HepG2 (cell line): Measurements from ENCODE around the gene SEC24D. TPM values are rescaled to one million over a fixed set of nuclear protein-coding genes. Genes with fewer than 3 reads are reported as not detected.

Experiments
- ATAC-seq: fragments of 200-7000 bp; cut with Tn5 transposase; 3 replicates; pipeline ENCODE4 v1.9.1; 2020; ENCODE audit warnings: mild to moderate bottlenecking, moderate library complexity
- BruUV-seq: library from RNA; stranded (reverse); fragments of 400-500 nt; replicated peaks from 2 replicates; lab custom pipeline; 2021; lab: Mats Ljungman, UMichigan
- CTCF ChIA-PET: fragments of 300-600 bp; formaldehyde crosslinking; extraction: SDS; loops from one replicate; lab custom pipeline; 2021; ENCODE audit warnings: low total read pairs, inconsistent platforms, low intra/inter-chr PET ratio; lab: Yijun Ruan, JAX
- POLR2A ChIA-PET: fragments of 350-600 bp; sonication (Branson Sonifier 250); formaldehyde crosslinking; loops from one replicate; lab custom pipeline; 2020; ENCODE audit warnings: antibody characterized with exemption, inconsistent platforms; lab: Yijun Ruan, JAX
- DNase-seq: peaks from one replicate; pipeline ENCODE4 v3.0.0-alpha.2; 2015; ENCODE audit warnings: low spot score
- FAIRE-seq: peaks from 3 replicates; lab custom pipeline; 2011; peaks lifted over from hg19 to GRCh38; lab: Jason Lieb, UNC
- H2AFZ ChIP-seq: one replicate; pipeline ENCODE4 v1.6.1; 2011; ENCODE audit warnings: low read length, inconsistent platforms
- H3K27ac ChIP-seq: fragments of 300-600 bp; 3 replicates; pipeline ENCODE4 v1.8.0; 2011; ENCODE audit warnings: mixed run types, mild to moderate bottlenecking, mixed read lengths, low read length, inconsistent platforms; ENCODE audit not compliant: insufficient read depth; ENCODE audit errors: extremely low read length
- H3K27me3 ChIP-seq, 2 experiments: fragments of 200-600 bp in 1 of 2; 2 replicates in 1 of 2; 3 replicates in 1 of 2; pipeline versions ENCODE4 v1.6.0 to v1.8.0; 2011; ENCODE audit warnings: low read length in 2 of 2, mild to moderate bottlenecking in 2 of 2, moderate library complexity in 2 of 2, inconsistent platforms in 1 of 2; ENCODE audit not compliant: insufficient read depth in 2 of 2, control insufficient read depth in 1 of 2
- H3K36me3 ChIP-seq, 2 experiments: fragments of 200-600 bp in 1 of 2; replicated peaks in 1 of 2; 2 replicates in 1 of 2; 3 replicates in 1 of 2; pipeline versions ENCODE4 v1.5.1 to v1.8.0; 2011; ENCODE audit warnings: low read length in 2 of 2, inconsistent platforms in 1 of 2; ENCODE audit not compliant: insufficient read depth in 2 of 2, control insufficient read depth in 1 of 2
- H3K4me1 ChIP-seq: 2 replicates; pipeline ENCODE4 v1.5.1; 2012; ENCODE audit warnings: low read length, inconsistent platforms; ENCODE audit not compliant: insufficient read depth
- H3K4me2 ChIP-seq: 2 replicates; pipeline ENCODE4 v1.6.0; 2011; ENCODE audit warnings: low read depth, low read length, inconsistent platforms
- H3K4me3 ChIP-seq, 3 experiments: fragments of 200-600 bp in 1 of 3; sonication (generic), shearing (Covaris generic) in 1 of 3; replicated peaks in 1 of 3; 2 replicates each; pipeline ENCODE4 v1.5.1; 2011 to 2016; ENCODE audit warnings: low read length in 3 of 3, inconsistent platforms in 2 of 3, low read depth in 2 of 3, mild to moderate bottlenecking in 2 of 3, control low read depth in 1 of 3, mixed read lengths in 1 of 3; ENCODE audit not compliant: insufficient read depth in 1 of 3
- H3K79me2 ChIP-seq: one replicate; pipeline ENCODE4 v1.6.1; 2011; ENCODE audit warnings: low read length, inconsistent platforms; ENCODE audit not compliant: insufficient read depth
- H3K9ac ChIP-seq: 2 replicates; pipeline ENCODE4 v1.6.0; 2011; ENCODE audit warnings: mild to moderate bottlenecking, low read depth, low read length, inconsistent platforms; ENCODE audit not compliant: insufficient read depth
- H3K9me3 ChIP-seq: 2 replicates; pipeline ENCODE4 v1.5.1; 2012; ENCODE audit warnings: mild to moderate bottlenecking, low read length
- H4K20me1 ChIP-seq: 2 replicates; pipeline ENCODE4 v1.6.0; 2011; ENCODE audit warnings: inconsistent platforms, mild to moderate bottlenecking, low read length, moderate library complexity; ENCODE audit not compliant: insufficient read depth
- HNF4A ChIP-seq: sonication (generic); formaldehyde crosslinking; IDR thresholded peaks from 2 replicates; pipeline ENCODE4 v1.4.0; 2020; ENCODE audit warnings: missing genetic modification reagents
- HNRNPK ChIP-seq: fragments of 200-400 bp; formaldehyde crosslinking; IDR thresholded peaks from 2 replicates; pipeline ENCODE4 v1.6.1; 2018; ENCODE audit warnings: low read length, low read depth, moderate library complexity, mild to moderate bottlenecking; ENCODE audit not compliant: poor library complexity, severe bottlenecking
- MAFF ChIP-seq: IDR thresholded peaks from 2 replicates; pipeline ENCODE4 v1.6.1; 2011; ENCODE audit warnings: low read depth, low read length, improper control_type of control experiment
- MAFK ChIP-seq, 2 experiments: IDR thresholded peaks in 1 of 2; conservative IDR thresholded peaks in 1 of 2; 2 replicates each; pipeline ENCODE4 v1.6.1; 2011; ENCODE audit warnings: improper control_type of control experiment in 2 of 2, low read length in 2 of 2
- NFE2 ChIP-seq: sonication (generic); formaldehyde crosslinking; IDR thresholded peaks from 2 replicates; pipeline ENCODE4 v1.4.0; 2020; ENCODE audit warnings: missing genetic modification reagents
- PCBP2 ChIP-seq: fragments of 200-400 bp; formaldehyde crosslinking; optimal IDR thresholded peaks from 2 replicates; pipeline ENCODE3; 2018; ENCODE audit warnings: low read length, low read depth; ENCODE audit not compliant: poor library complexity, severe bottlenecking
- SRSF1 ChIP-seq: fragments of 200-400 bp; formaldehyde crosslinking; optimal IDR thresholded peaks from 2 replicates; pipeline ENCODE3; 2017; ENCODE audit warnings: mild to moderate bottlenecking, low read depth, low read length, moderate library complexity
- WGBS: methylation state at CpG from one replicate; pipeline ENCODE4 v1.1.6; 2017; ENCODE audit warnings: low lambda C conversion rate; 5-methylcytosine and 5-hydroxymethylcytosine counted together
- in situ Hi-C: cut with HindIII; loops from 2 replicates; pipeline ENCODE4 v1.10.0; 2017; ENCODE audit warnings: low pct_unique_long_range_greater_than_20kb; ENCODE audit not compliant: extremely low pct_ligation_motif_present
- intact Hi-C: fragments of 100-400 bp; cut with micrococcal nuclease; formaldehyde crosslinking; loops from one replicate; pipeline ENCODE4 v1.10.0; 2022; ENCODE audit not compliant: unreplicated experiment
- polyA plus RNA-seq, 8 experiments: library from polyadenylated mRNA; depleted of rRNA in 3 of 8; stranded (reverse) in 7 of 8; unstranded in 1 of 8; fragments of >200 nt; fragmentation: Illumina TruSeq in 4 of 8; extraction: Trizol in 4 of 8; gene quantifications; 2 replicates each; pipeline versions ENCODE4 v1.2.1 to v1.2.3, GENCODE V29; 2011 to 2016; ENCODE audit warnings: low read depth in 4 of 8, missing spikeins in 1 of 8, mixed read lengths in 1 of 8; ENCODE audit not compliant: insufficient read depth in 1 of 8
- total RNA-seq, 5 experiments: library from RNA; depleted of rRNA; stranded (reverse); fragments of >200 nt; fragmentation: Illumina TruSeq; extraction: Trizol; gene quantifications; 2 replicates each; pipeline ENCODE4 v1.2.3, GENCODE V29; 2016; ENCODE audit warnings: low read depth in 1 of 5
- TF ChIP-seq, protein P1 (sequence below): sonication (generic); formaldehyde crosslinking; IDR thresholded peaks from 2 replicates; pipeline ENCODE4 v1.5.1; 2020; ENCODE audit warnings: missing genetic modification reagents, mild to moderate bottlenecking, borderline replicate concordance
- TF ChIP-seq, protein P2 (sequence below): sonication (generic); formaldehyde crosslinking; IDR thresholded peaks from 2 replicates; pipeline ENCODE4 v1.5.0; 2020; ENCODE audit warnings: missing genetic modification reagents

SEC24D gene
- total and polyA plus RNA-seq, 2 of the 13 experiments (the other 11 are each of a cell fraction or from before 2014, with no cell fraction given), result 30.0 to 51.1 TPM

DNA sequence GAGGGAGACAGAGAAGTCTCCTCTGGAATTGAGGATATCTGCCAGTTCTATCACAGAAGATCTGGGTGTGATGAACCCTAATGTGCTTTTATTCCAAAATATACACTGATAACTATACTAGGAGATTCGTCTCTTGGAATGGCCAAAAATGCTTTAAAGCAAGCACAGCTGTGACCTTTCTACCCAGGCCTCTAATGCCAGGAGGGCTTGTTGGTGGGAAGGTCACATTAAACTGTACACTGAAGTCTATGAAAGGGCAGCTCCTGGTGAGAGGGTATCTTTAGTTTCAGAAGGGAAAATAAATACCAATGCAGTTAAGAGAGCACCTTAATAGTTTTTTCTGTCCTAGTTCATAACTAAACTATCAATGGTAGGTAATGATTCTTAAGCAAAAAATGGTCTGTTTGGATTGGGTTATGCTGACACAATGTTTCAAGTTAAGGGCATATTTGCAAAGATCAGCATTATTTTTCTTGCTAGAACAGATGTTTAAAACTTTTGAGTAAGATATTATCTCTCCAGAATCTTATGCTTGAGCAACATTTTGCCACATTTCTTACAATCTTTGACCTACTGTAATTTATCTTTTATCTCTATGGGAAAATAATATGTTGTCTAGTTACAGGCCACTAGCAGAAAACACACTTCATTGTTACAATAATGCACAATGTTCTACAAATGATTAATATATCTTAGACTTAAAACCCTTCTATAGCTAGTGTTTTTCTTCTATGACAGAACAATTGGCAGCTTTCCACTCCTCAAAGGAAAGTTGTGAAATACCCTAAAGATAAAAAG is 59.6 kb downstream of the SEC24D start:
- intact Hi-C loops, result no loop called here
- in situ Hi-C loops, result no loop called here
- ChIA-PET CTCF (no interaction called here), POLR2A (no interaction called here)
- Histone ChIP-seq H3K27me3 (no peaks in the 10 kb centered on the region), H2AFZ (no peak overlapping the region), H3K9ac (no peak overlapping the region), H3K9me3 (no peaks in the 10 kb centered on the region), H3K4me3 (no peak overlapping the region), H3K79me2 (no peaks in the 10 kb centered on the region), H3K27ac (no peak overlapping the region), H3K36me3 (peaks cover 1 to 3% of the 10 kb centered on the region in 2 experiments; a peak in 4 of 5 replicates), H3K4me1 (no peaks in the 10 kb centered on the region), H3K4me2 (no peak overlapping the region), H4K20me1 (peaks cover 6% of the 10 kb centered on the region; the same call in 1 of the 2 replicates)
- peak; percentile 38 for TF ChIP-seq PCBP2
- TF ChIP-seq HNRNPK, result peak; percentile 25
- peak; percentile 98 to 99 for TF ChIP-seq MAFK (conservative IDR thresholded peaks at IDR 0.05 in 1 of 2, IDR thresholded peaks at IDR 0.05 in 1 of 2; ENCODE audit: low read length in 2 of 2)
- no peak for TF ChIP-seq HNF4A (CRISPR knock-in tag)
- TF ChIP-seq MAFF, result peak; percentile 98
- TF ChIP-seq NFE2 (CRISPR knock-in tag), result no peak
- no TSS peak for BruUV-seq
- no peak for DNase-seq
- ATAC-seq, result no peak
- 80% methylated on average over 1 of the region's 1 CpG for WGBS
- no peak for FAIRE-seq

DNA sequence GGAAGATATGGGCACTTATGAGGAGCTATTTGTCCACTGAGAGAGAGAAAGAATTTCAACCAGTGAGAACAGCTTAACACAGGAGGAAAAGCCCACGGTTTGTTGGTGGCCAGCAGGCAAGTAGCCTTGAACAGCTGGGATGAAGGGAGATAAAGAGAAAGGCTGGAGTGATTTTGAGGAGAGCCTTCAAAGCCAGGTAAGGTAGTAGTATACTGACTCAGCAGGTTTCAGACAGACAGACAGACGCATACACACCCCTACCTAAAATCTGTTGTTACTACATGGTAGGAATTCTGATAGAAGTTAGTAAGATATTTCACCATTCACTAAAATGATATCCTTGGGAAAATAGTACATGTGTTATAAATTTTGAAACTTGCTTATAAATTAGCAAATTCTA is 60.5 kb downstream of the SEC24D start:
- no peak for ATAC-seq
- H2AFZ ChIP-seq, result no peak overlapping the region
- peaks cover 6% of the 10 kb centered on the region; the same call in 1 of the 2 replicates for H4K20me1 ChIP-seq
- CTCF ChIA-PET, result no interaction called here
- H3K4me3 ChIP-seq, result no peak overlapping the region
- no peaks in the 10 kb centered on the region for H3K27me3 ChIP-seq
- no TSS peak for BruUV-seq
- intact Hi-C loops, result loop anchor here (1.0 kb wide), 1 partner anchor 11 kb away; no protein-coding TSS in a partner anchor
- no peak for DNase-seq
- FAIRE-seq, result no peak
- in situ Hi-C loops, result no loop called here
- H3K4me2 ChIP-seq, result no peak overlapping the region
- H3K36me3 ChIP-seq, result peaks cover 1 to 9% of the 10 kb centered on the region in 2 experiments; a peak in 4 of 5 replicates
- no peaks in the 10 kb centered on the region for H3K9me3 ChIP-seq
- no peak overlapping the region for H3K27ac ChIP-seq
- no peak overlapping the region for H3K9ac ChIP-seq
- H3K79me2 ChIP-seq, result no peaks in the 10 kb centered on the region
- no peaks in the 10 kb centered on the region for H3K4me1 ChIP-seq
- 94% methylated on average over 2 of the region's 2 CpGs for WGBS
- POLR2A ChIA-PET, result no interaction called here
- TF ChIP-seq SRSF1, result no peak
- TF ChIP-seq, protein P1, sequence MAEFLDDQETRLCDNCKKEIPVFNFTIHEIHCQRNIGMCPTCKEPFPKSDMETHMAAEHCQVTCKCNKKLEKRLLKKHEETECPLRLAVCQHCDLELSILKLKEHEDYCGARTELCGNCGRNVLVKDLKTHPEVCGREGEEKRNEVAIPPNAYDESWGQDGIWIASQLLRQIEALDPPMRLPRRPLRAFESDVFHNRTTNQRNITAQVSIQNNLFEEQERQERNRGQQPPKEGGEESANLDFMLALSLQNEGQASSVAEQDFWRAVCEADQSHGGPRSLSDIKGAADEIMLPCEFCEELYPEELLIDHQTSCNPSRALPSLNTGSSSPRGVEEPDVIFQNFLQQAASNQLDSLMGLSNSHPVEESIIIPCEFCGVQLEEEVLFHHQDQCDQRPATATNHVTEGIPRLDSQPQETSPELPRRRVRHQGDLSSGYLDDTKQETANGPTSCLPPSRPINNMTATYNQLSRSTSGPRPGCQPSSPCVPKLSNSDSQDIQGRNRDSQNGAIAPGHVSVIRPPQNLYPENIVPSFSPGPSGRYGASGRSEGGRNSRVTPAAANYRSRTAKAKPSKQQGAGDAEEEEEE (CRISPR knock-in tag), result no peak
- TF ChIP-seq, protein P2, sequence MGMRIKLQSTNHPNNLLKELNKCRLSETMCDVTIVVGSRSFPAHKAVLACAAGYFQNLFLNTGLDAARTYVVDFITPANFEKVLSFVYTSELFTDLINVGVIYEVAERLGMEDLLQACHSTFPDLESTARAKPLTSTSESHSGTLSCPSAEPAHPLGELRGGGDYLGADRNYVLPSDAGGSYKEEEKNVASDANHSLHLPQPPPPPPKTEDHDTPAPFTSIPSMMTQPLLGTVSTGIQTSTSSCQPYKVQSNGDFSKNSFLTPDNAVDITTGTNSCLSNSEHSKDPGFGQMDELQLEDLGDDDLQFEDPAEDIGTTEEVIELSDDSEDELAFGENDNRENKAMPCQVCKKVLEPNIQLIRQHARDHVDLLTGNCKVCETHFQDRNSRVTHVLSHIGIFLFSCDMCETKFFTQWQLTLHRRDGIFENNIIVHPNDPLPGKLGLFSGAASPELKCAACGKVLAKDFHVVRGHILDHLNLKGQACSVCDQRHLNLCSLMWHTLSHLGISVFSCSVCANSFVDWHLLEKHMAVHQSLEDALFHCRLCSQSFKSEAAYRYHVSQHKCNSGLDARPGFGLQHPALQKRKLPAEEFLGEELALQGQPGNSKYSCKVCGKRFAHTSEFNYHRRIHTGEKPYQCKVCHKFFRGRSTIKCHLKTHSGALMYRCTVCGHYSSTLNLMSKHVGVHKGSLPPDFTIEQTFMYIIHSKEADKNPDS, result no peak
